Choroid plexus epithelial cell (primary cell): Measurements from ENCODE around the gene SCN1B.

Experiments
- DNase-seq: peaks from one replicate; pipeline ENCODE4 v3.0.0-alpha.2; 2010; ENCODE audit warnings: low read depth
- H3K4me3 ChIP-seq: 2 replicates; pipeline ENCODE4 v1.5.1; 2011; ENCODE audit warnings: low read depth, mild to moderate bottlenecking, control low read depth, low read length, moderate library complexity
- TF ChIP-seq, protein P1 (sequence below): conservative IDR thresholded peaks from 2 replicates; pipeline ENCODE4 v1.5.1; 2011; ENCODE audit warnings: low read depth, mild to moderate bottlenecking, control low read depth, inconsistent platforms, low read length, moderate library complexity

The SCN1B gene

DNA sequence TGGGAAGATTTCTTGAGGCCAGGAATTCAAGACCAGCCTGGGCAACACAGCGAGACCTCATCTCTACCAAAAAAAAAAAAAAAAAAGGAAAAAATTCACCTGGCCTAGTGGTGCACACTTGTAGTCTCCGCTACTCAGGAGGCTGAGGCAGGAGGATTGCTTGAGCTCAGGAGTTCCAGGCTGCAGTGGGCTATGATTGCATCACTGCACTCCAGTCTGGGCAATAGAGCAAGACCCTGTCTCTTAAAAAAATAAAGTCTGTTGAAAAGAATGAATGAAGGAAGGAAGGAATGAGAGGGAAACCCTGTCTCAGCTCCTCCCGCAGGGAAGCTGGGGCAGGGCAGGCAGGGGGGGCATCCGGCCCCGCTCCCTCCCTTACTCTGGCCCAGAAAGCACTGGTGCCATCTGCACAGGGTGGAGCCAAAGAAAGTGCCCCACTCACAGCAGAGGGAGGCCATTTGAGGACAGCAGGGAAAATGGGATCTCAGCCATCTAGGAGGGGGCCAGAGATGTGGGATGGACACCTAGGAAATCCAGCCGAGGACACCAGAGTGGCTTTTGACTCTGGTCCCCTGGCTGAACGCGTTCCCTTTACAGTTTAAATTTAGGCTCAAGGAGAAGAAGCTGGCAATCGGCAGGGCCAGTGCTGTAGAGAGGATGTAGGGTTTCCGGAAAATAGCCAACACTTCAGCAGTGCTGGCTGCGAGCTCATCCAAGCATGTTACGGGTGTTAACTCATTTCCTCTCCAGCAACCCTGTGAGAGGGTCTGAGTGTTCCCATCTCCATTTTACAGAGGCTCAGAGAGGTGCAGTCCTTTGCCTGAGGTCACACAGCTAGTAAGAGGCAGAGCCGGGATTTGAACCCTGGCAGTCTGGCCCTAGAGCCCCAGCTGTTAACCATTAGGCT is 7.7 kb downstream of the SCN1B start:
- H3K4me3 ChIP-seq: no peak overlapping the region
- DNase-seq: no peak

DNA sequence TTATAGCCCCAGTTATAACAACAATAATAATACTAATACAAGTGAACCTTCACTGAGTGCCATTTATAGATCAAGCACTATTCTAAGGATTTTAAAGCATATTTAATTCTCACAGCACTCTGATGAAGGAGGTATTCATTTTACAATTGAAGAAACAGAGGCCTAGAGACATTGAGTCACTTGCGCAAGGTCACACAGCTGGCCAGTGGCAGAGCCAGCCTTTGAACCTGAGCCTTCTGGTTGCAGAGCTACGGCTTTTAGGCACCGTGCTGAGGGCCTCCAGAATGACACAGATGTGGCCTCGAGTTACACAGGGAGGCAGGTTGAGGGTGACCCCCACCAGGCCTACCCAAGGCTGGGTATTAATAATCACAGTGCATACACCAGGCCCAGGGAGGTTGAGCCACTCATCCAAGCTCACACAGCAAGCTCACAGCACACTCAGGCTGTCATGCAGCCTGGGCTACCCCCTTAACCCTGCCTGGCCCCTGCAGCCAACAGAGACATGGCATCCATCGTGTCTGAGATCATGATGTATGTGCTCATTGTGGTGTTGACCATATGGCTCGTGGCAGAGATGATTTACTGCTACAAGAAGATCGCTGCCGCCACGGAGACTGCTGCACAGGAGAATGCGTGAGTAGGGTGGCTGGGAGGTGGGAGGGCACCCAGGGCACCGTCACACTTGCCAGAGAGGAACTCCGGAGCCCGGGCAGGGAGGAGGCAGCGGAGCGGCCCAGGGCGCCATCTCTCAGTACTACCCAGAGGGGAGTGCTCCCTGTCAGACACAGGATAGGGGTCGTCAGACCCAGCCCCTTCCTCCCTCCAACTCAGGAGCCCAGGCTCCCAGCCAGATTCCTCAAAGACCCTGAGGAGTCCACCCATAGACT is 8.6 kb downstream of the SCN1B start:
- DNase-seq: no peak
- TF ChIP-seq, protein P1, sequence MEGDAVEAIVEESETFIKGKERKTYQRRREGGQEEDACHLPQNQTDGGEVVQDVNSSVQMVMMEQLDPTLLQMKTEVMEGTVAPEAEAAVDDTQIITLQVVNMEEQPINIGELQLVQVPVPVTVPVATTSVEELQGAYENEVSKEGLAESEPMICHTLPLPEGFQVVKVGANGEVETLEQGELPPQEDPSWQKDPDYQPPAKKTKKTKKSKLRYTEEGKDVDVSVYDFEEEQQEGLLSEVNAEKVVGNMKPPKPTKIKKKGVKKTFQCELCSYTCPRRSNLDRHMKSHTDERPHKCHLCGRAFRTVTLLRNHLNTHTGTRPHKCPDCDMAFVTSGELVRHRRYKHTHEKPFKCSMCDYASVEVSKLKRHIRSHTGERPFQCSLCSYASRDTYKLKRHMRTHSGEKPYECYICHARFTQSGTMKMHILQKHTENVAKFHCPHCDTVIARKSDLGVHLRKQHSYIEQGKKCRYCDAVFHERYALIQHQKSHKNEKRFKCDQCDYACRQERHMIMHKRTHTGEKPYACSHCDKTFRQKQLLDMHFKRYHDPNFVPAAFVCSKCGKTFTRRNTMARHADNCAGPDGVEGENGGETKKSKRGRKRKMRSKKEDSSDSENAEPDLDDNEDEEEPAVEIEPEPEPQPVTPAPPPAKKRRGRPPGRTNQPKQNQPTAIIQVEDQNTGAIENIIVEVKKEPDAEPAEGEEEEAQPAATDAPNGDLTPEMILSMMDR: no peak
- H3K4me3 ChIP-seq: no peak overlapping the region

More for the DNA sequence above, 7.7 kb downstream of the SCN1B start:
- TF ChIP-seq, protein P1: no peak

DNA sequence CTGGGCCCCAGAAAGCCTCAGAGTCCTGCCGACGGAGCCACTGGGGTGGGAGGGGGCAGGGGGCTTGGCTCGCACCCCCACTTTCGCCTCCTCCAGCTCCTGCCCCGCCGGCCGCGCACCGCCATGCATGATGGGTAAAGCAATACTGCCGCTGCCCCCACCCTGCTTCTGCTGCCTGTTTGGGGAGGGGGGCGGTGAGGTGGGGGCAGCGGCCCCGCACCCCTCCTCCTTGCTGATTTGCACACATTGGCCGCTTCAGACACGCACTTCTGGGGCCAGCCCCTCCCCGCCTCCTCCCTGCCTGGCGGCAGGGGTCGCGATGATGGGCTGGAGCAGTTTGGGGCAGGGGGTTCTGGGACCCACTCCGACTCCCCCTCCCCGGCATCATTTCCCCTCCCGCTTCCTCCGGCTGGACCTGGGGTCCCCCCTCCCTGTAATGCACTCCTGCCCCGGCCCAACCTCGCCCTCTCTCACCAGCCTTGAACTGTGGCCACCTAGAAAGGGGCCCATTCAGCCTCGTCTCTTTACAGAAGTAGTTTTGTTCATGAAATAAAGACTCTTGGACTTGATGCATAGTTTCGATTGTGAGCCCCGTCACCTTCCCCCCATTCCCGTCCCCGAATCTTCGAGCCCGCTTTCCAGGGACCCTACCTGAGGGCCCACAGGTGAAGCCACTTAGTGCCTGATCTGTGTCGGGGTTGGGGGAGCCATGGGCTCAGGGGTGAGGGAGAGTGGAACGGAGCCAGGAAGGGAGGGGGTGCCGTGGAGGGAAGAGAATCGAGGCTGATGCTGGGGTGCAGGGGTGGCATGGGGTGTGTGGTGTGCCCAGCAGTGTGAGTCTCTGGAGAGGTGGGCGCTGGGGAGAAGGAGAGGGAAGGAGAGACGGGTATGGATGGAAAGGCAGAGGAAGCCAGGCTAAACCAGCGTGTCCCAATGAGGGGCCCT is 9.9 kb downstream of the SCN1B start:
- H3K4me3 ChIP-seq: no peak overlapping the region
- TF ChIP-seq, protein P1: no peak

DNA sequence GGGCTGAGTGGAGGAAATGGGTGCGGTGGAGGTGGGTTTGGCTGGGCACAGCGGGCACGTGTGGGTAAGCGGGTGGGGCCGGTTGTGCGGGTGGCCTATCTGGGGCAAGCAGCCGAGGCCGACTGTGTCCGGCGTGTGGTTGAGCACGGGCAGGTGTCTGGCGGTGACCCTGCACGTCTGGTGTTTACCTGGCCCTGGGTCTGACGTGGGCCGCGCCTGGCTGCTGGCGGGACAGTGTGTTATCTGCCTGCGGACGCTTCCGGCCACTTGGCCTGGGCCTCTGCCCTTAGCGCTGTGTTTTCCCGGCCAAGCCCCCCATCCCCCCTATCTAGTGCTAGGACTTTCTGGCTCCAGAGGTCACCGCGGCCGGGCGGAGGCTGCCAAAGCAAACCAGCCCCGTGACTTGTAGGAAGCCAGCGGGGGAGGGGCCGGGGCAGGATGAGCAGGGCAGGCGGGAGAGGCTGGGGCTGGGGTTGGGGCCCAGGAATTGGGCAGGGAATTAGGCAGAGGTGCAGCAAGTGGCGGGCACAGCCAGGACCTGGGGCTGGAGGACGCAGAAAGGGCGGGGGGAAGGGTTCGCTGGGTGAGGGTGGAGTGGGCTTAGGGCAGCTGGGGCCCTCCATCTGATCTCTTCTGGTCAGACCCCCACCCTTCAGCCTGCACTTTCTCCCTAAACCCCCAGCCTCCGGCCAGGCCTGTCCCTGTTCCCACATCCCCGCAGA is 10.7 kb downstream of the SCN1B start:
- TF ChIP-seq, protein P1: no peak
- peak; percentile 40 for DNase-seq
- H3K4me3 ChIP-seq: no peak overlapping the region

More for the DNA sequence above, 9.9 kb downstream of the SCN1B start:
- no peak for DNase-seq

DNA sequence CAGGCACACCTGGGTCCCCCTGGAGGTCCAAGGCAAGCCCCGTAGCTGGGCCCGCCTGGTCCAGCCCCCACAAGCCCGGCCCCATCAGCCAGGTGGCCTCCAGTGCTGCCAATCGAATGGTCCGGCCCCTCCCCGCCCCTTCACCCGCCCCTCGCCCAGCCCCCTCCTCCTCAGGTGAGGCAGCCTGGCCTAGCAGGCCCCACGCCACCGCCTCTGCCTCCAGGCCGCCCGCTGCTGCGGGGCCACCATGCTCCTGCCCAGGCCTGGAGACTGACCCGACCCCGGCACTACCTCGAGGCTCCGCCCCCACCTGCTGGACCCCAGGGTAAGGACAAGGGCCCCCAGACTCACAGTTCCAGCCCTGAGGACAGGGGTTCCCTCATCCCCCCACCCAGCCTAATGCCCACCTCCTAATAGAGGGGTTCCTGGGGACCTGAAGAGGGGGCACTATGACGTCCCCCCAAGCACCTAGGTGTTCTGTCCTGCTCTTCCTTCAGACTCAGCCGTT is 11.3 kb downstream of the SCN1B start, which contains the start of gene HPN:
TSS of gene HPN (plus strand) at position 174 of the 508 bp plus-strand sequence. CDS start 786 bp downstream, outside the sequence.
- H3K4me3 ChIP-seq: no peak within 1 kb of the TSS
- no peak for DNase-seq
- TF ChIP-seq, protein P1: no peak
